Suppressor macrophage (primary cell): ENCODE results near the gene SCNN1G.
"Not testable (repeated sequence)": the region's sequence is repeated elsewhere in the genome, so short reads cannot be mapped to it uniquely, and the experiment has no call there.

ENCODE experiments used
- DNase-seq, 4 experiments: peaks; one replicate each; pipeline ENCODE4 v3.0.0-alpha.2; 2020 to 2022

The SCNN1G gene

GRCh38 chr16:23207485-23207884 is 24.9 kb downstream of the SCNN1G start:
- DNase-seq: no peak

GRCh38 chr16:23209606-23210005 is 27.1 kb downstream of the SCNN1G start:
- DNase-seq: no peak

- no peak for DNase-seq
Measured at GRCh38 chr16:23213831-23214230, 31.3 kb downstream of the SCNN1G start.

GRCh38 chr16:23214796-23215195 is 32.3 kb downstream of the SCNN1G start:
- DNase-seq: no peak

- DNase-seq: no peak
Measured at GRCh38 chr16:23215435-23215834, 32.9 kb downstream of the SCNN1G start.

GRCh38 chr16:23216658-23217246 is 34.2 kb downstream of the SCNN1G start:
- no peak for DNase-seq

- DNase-seq: no peak
Measured at GRCh38 chr16:23217646-23218045, 35.1 kb downstream of the SCNN1G start.

- no peak for DNase-seq
Measured at GRCh38 chr16:23222929-23223328, 40.4 kb downstream of the SCNN1G start.

- DNase-seq: no peak
Measured at GRCh38 chr16:23223368-23223767, 40.8 kb downstream of the SCNN1G start.

- DNase-seq: no peak
Measured at GRCh38 chr16:23225109-23225508, 42.6 kb downstream of the SCNN1G start.

- no peak for DNase-seq
Measured at GRCh38 chr16:23225634-23226033, 43.1 kb downstream of the SCNN1G start.

- no peak for DNase-seq
Measured at GRCh38 chr16:23227529-23227928, 45.0 kb downstream of the SCNN1G start.

- no peak for DNase-seq
Measured at GRCh38 chr16:23229714-23230113, 47.2 kb downstream of the SCNN1G start.

- no peak for DNase-seq
Measured at GRCh38 chr16:23232806-23233205, 50.3 kb downstream of the SCNN1G start.

GRCh38 chr16:23235176-23235575 is 52.6 kb downstream of the SCNN1G start:
- no peak for DNase-seq

- DNase-seq: no peak
Measured at GRCh38 chr16:23236983-23237382, 54.4 kb downstream of the SCNN1G start.

GRCh38 chr16:23240994-23241393 is 58.4 kb downstream of the SCNN1G start:
- no peak for DNase-seq

- DNase-seq: peak in 1 of 4 experiments; percentile 2
Measured at GRCh38 chr16:23244122-23244521, 61.6 kb downstream of the SCNN1G start.

- no peak for DNase-seq
Measured at GRCh38 chr16:23245268-23245667, 62.7 kb downstream of the SCNN1G start.

- DNase-seq: no peak
Measured at GRCh38 chr16:23248261-23249194, 66.0 kb downstream of the SCNN1G start.

- no peak for DNase-seq
Measured at GRCh38 chr16:23249830-23250229, 67.3 kb downstream of the SCNN1G start.

GRCh38 chr16:23252310-23252709 is 69.8 kb downstream of the SCNN1G start:
- DNase-seq: no peak

GRCh38 chr16:23253650-23254049 is 71.1 kb downstream of the SCNN1G start:
- not testable (repeated sequence) for DNase-seq

- no peak for DNase-seq
Measured at GRCh38 chr16:23254338-23254737, 71.8 kb downstream of the SCNN1G start.
